Activated B cell treated with CpG ODN at 0.5 μM for 24 hours (primary cell): ENCODE measurements around the gene SYNE4. TPM values are rescaled to one million over a fixed set of nuclear protein-coding genes. Genes with fewer than 3 reads are reported as not detected.
A peak's percentile ranks its signal among the peaks of the same experiment; 100 is the strongest.
"Not testable (repeated sequence)": the region's sequence is repeated elsewhere in the genome, so short reads cannot be mapped to it uniquely, and the experiment has no call there.

Experiments
- ATAC-seq: fragments of 200-7000 bp; cut with Tn5 transposase; one replicate; pipeline ENCODE4 v1.10.0; 2021; ENCODE audit warnings: low read depth, mild to moderate bottlenecking, moderate library complexity
- CTCF ChIA-PET: fragments of 350-600 bp; sonication (Branson Sonifier 250); formaldehyde crosslinking; loops from one replicate; lab custom pipeline; 2021; ENCODE audit warnings: antibody characterized with exemption; lab: Charles Lee
- POLR2A ChIA-PET: fragments of 350-600 bp; sonication (Branson Sonifier 250); formaldehyde crosslinking; loops from one replicate; lab custom pipeline; 2021; ENCODE audit warnings: antibody characterized with exemption; lab: Charles Lee
- DNase-seq: peaks from one replicate; pipeline ENCODE4 v3.0.0; 2022
- H3K27ac Mint-ChIP-seq: one replicate; pipeline ENCODE4 v1.8.0; 2020; ENCODE audit warnings: mixed read lengths
- H3K27me3 Mint-ChIP-seq: one replicate; pipeline ENCODE4 v1.8.0; 2021; ENCODE audit warnings: mixed read lengths
- H3K36me3 Mint-ChIP-seq: one replicate; pipeline ENCODE4 v1.8.0; 2021; ENCODE audit warnings: low read depth, mixed read lengths
- H3K4me1 Mint-ChIP-seq: one replicate; pipeline ENCODE4 v1.8.0; 2021; ENCODE audit warnings: mixed read lengths
- H3K4me3 Mint-ChIP-seq: one replicate; pipeline ENCODE4 v1.8.0; 2020; ENCODE audit warnings: mild to moderate bottlenecking, mixed read lengths
- H3K9me3 Mint-ChIP-seq: one replicate; pipeline ENCODE4 v1.8.0; 2020; ENCODE audit warnings: mixed read lengths
- intact Hi-C: fragments of 100-400 bp; cut with micrococcal nuclease; formaldehyde crosslinking; loops from one replicate; pipeline ENCODE4 v1.15.1; 2024
- total RNA-seq: library from RNA; stranded (reverse); gene quantifications from 2 replicates; pipeline ENCODE4 v1.2.3, GENCODE V29; 2022
- TF ChIP-seq, protein P1 (sequence below): fragments of 200-600 bp; IDR thresholded peaks from one replicate; pipeline ENCODE4 v1.8.0; 2022; ENCODE audit warnings: antibody characterized with exemption, mild to moderate bottlenecking

The SYNE4 gene
- total RNA-seq, 1 donor from 2014 or later = 3.7 TPM

DNA sequence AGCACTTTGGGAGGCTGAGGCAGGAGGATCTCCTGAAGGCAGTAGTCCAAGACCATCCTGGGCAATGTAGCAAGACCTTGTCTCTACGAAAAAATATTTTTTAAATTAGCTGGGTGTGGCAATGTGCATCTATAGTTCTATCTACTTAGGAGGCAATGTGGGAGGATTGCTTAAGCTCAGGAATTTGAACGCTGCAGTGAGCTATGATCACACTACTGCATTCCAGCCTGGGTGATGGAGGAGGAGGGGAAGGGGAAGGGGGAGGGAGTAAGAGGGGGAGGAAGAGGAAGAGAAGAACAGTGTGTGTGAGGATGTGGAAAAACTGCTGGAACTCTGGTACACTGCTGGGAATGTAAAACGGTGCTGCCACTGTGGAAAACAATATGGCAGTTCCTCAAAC lies 33.2 kb upstream of the SYNE4 start:
- no peak overlapping the region for H3K4me3 Mint-ChIP-seq
- intact Hi-C loops = no loop called here
- POLR2A ChIA-PET = interaction anchor here (0.6 kb wide), 1 partner anchor 12 kb away, joined by 14 read pairs; no protein-coding TSS in a partner anchor
- ATAC-seq = no peak
- TF ChIP-seq, protein P1, sequence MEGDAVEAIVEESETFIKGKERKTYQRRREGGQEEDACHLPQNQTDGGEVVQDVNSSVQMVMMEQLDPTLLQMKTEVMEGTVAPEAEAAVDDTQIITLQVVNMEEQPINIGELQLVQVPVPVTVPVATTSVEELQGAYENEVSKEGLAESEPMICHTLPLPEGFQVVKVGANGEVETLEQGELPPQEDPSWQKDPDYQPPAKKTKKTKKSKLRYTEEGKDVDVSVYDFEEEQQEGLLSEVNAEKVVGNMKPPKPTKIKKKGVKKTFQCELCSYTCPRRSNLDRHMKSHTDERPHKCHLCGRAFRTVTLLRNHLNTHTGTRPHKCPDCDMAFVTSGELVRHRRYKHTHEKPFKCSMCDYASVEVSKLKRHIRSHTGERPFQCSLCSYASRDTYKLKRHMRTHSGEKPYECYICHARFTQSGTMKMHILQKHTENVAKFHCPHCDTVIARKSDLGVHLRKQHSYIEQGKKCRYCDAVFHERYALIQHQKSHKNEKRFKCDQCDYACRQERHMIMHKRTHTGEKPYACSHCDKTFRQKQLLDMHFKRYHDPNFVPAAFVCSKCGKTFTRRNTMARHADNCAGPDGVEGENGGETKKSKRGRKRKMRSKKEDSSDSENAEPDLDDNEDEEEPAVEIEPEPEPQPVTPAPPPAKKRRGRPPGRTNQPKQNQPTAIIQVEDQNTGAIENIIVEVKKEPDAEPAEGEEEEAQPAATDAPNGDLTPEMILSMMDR = no peak
- DNase-seq = no peak
- CTCF ChIA-PET = no interaction called here
- H3K4me1 Mint-ChIP-seq = peaks cover 2% of the 10 kb centered on the region
- H3K36me3 Mint-ChIP-seq = peaks cover 6% of the 10 kb centered on the region
- no peaks in the 10 kb centered on the region for H3K27me3 Mint-ChIP-seq
- H3K9me3 Mint-ChIP-seq = no peaks in the 10 kb centered on the region
- no peak overlapping the region for H3K27ac Mint-ChIP-seq

DNA sequence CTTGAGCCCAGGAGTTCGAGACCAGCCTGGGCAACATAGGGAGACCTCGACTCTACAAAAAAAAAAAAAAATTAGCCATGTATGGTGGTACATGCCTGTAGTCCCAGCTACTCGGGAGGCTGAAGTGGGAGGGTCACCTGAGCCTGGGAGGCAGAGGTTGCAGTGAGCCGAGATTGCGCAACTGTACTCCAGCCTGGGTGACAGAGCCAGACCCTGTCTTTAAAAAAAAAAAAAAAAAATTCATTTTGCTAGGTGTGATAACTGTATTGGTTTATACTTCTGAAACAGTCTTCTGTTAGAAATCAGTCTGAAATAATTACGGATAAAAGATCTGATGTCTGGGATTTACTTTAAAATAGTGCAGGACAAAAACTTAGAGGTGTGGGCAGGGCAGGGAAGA lies 32.5 kb upstream of the SYNE4 start:
- POLR2A ChIA-PET = interaction anchor here (0.7 kb wide), 1 partner anchor 1268 kb away, joined by 3 read pairs; no protein-coding TSS in a partner anchor
- H3K9me3 Mint-ChIP-seq, H3K27ac Mint-ChIP-seq, ATAC-seq, H3K36me3 Mint-ChIP-seq, H3K27me3 Mint-ChIP-seq, H3K4me1 Mint-ChIP-seq, intact Hi-C loops, H3K4me3 Mint-ChIP-seq, DNase-seq, CTCF ChIA-PET: not testable (repeated sequence)

DNA sequence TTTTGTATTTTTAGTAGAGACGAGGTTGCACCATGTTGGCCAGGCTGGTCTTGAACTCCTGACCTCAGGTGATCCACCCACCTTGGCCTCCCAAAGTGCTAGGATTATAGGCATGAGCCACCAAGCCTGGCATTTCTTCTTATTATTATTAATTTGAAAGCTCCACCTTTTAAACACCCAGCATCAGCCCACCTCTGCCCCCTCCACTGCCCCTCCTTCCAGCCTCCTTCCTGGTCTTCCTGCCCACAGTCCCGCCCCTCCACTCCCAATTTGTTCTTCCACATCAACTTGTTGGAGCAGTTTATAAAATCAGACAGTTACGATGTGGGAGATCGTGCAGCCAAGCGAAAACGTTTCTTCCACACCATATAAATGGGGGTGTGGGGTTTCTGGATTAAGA lies 31.9 kb upstream of the SYNE4 start:
- DNase-seq = no peak
- TF ChIP-seq, protein P1 = no peak
- Mint-ChIP-seq H3K36me3 (peaks cover 6% of the 10 kb centered on the region), H3K27ac (no peak overlapping the region), H3K27me3 (no peaks in the 10 kb centered on the region), H3K4me3 (no peak overlapping the region), H3K4me1 (peaks cover 3% of the 10 kb centered on the region), H3K9me3 (no peaks in the 10 kb centered on the region)
- no peak for ATAC-seq
- POLR2A ChIA-PET = no interaction called here
- CTCF ChIA-PET = no interaction called here
- intact Hi-C loops = no loop called here

DNA sequence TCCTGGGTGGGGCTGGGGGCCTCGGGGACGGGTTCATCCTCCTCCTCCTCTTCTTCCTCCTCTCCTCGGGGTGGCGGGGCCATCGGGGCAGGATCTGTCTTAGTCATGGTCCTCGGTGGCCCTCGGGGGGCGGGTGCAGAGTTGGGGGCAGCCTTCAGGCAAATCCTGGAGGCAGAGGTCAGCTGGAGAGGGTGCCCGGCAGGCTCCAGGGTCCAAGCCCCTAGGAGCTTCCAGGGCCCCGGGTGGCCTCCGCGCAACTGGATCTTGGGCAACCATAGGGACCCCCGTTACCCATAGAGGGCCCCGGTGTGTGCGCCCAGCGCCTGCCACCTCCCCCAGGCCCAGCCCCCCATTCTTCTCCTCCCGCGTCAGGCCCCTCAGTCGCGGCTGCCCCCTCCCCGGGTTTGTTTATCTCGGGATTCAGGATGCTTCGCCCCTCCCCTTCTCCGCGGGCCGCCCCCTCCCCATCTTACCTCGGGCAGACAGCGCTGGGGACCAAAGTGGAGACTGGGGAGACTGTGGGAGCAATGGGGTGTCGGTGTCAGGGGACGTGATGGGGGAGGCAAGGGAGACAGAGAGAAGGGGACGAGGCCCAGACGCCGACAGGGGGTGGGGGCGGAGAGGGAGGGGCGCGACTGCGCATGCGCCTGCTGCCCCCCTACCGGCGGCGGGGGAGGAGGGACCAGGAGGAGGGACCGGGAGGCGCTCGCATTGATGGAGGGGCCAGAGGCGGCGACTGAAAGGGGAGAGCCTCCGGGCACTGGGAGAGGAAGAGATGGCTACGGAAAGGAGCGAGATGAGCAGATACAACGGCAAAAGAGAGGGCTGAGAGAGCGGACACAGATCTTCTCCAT lies 23.9 kb upstream of the SYNE4 start, which contains the start of gene CLIP3:
CLIP3 (minus strand) TSS at position 623 of the 854 bp plus-strand sequence; CDS start at position 107, 516 bp downstream.
- POLR2A ChIA-PET = no interaction called here
- Mint-ChIP-seq H3K4me3 (peak within 1 kb of the TSS; percentile 28), H3K4me1 (peaks cover 12% of the 10 kb centered on the region), H3K9me3 (no peaks in the 10 kb centered on the region), H3K27ac (no peak within 1 kb of the TSS), H3K36me3 (peaks cover 8% of the 10 kb centered on the region), H3K27me3 (peaks cover 1% of the 10 kb centered on the region)
- ATAC-seq (peak; percentile 10), DNase-seq (no peak)
- TF ChIP-seq, protein P1 = no peak
- CTCF ChIA-PET = no interaction called here
- intact Hi-C loops = no loop called here

DNA sequence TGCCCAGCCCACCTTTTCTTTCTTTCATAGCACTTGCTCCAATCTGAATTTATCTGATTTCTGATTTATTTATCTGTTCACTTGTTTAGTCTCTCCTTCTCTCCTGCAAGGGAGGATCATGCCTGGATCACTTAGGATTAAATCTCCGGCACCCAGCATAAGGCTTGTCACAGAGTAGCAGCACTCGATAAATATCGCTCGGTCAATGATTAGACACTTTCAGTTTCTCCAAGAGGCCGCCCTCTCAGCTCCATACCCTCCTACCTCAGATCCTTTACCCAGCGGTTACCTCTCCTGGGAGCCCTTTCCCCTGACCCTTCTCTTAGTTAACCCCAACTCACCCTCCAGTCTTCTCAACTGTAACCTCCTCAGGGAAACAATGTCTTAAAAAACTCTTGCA lies 22.7 kb upstream of the SYNE4 start:
- TF ChIP-seq, protein P1 = no peak
- ChIA-PET POLR2A (no interaction called here), CTCF (no interaction called here)
- Mint-ChIP-seq H3K27ac (no peak overlapping the region), H3K4me3 (no peak overlapping the region), H3K27me3 (peaks cover 1% of the 10 kb centered on the region), H3K9me3 (no peaks in the 10 kb centered on the region), H3K4me1 (peaks cover 9% of the 10 kb centered on the region), H3K36me3 (peaks cover 8% of the 10 kb centered on the region)
- ATAC-seq (no peak), DNase-seq (no peak)
- intact Hi-C loops = no loop called here
